Activated T-cell treated with anti-CD3 and anti-CD28 coated beads, Interleukin-2, amount 50 U/mL, for 1 hour (primary cell): ENCODE results near the gene KCNMA1.

Experiments used
- DNase-seq: peaks from one replicate; pipeline ENCODE4 v3.0.0-alpha.2; 2020

KCNMA1 gene

GRCh38 chr10:77287647-77288120 lies 349.9 kb downstream of the KCNMA1 start:
- no peak for DNase-seq

- no peak for DNase-seq
Observed at GRCh38 chr10:77286531-77287508, 350.8 kb downstream of the KCNMA1 start.

- no peak for DNase-seq
Observed at GRCh38 chr10:77285529-77286182, 352.0 kb downstream of the KCNMA1 start.

GRCh38 chr10:77284797-77285196 lies 352.8 kb downstream of the KCNMA1 start:
- no peak for DNase-seq

- no peak for DNase-seq
Observed at GRCh38 chr10:77283326-77283725, 354.3 kb downstream of the KCNMA1 start.

- DNase-seq = no peak
Observed at GRCh38 chr10:77282163-77282562, 355.4 kb downstream of the KCNMA1 start.

GRCh38 chr10:77281719-77282118 lies 355.9 kb downstream of the KCNMA1 start:
- no peak for DNase-seq

- DNase-seq = no peak
Observed at GRCh38 chr10:77279207-77279606, 358.4 kb downstream of the KCNMA1 start.

GRCh38 chr10:77274046-77274795 lies 363.4 kb downstream of the KCNMA1 start:
- DNase-seq = no peak

GRCh38 chr10:77269163-77269562 lies 368.4 kb downstream of the KCNMA1 start:
- DNase-seq = no peak

- DNase-seq = no peak
Observed at GRCh38 chr10:77268721-77269120, 368.9 kb downstream of the KCNMA1 start.

- no peak for DNase-seq
Observed at GRCh38 chr10:77267703-77268675, 369.6 kb downstream of the KCNMA1 start.

GRCh38 chr10:77266242-77266641 lies 371.4 kb downstream of the KCNMA1 start:
- no peak for DNase-seq

GRCh38 chr10:77264527-77264926 lies 373.1 kb downstream of the KCNMA1 start:
- DNase-seq = no peak

- no peak for DNase-seq
Observed at GRCh38 chr10:77264107-77264506, 373.5 kb downstream of the KCNMA1 start.

GRCh38 chr10:77263700-77264099 lies 373.9 kb downstream of the KCNMA1 start:
- no peak for DNase-seq

GRCh38 chr10:77261146-77261545 lies 376.5 kb downstream of the KCNMA1 start:
- DNase-seq = no peak

- DNase-seq = no peak
Observed at GRCh38 chr10:77259171-77259874, 378.3 kb downstream of the KCNMA1 start.

GRCh38 chr10:77256346-77256745 lies 381.3 kb downstream of the KCNMA1 start:
- no peak for DNase-seq

GRCh38 chr10:77253556-77254064 lies 384.0 kb downstream of the KCNMA1 start:
- no peak for DNase-seq

GRCh38 chr10:77253147-77253545 lies 384.5 kb downstream of the KCNMA1 start:
- DNase-seq = no peak
